Measurements from ENCODE around the gene SORL1-AS1.

Gene SORL1-AS1

GRCh38 chr11:121452609-121453150 is at the start of gene SORL1-AS1:
SORL1-AS1 (minus strand) TSS chr11:121452967.
- Histone ChIP-seq H3K27me3 (ENCODE audit: low read length) (no peaks in the 10 kb centered on the region), H3K27ac (ENCODE audit: low read length) (peak within 1 kb of the TSS; percentile 99), H3K79me2 (ENCODE audit: low read length) (peaks cover 75% of the 10 kb centered on the region), H3K9ac (ENCODE audit: low read length) (peak within 1 kb of the TSS; percentile 90), H4K20me1 (ENCODE audit: insufficient read depth, low read depth, low read length) (0 out of 2 replicates have a peak, but pooled peaks cover under 1% of the 10 kb centered on the region), H2AFZ (ENCODE audit: low read length) (no peak within 1 kb of the TSS), H3K9me2 (replicated peaks; ENCODE audit: insufficient read depth, low read length) (no peaks in the 10 kb centered on the region), H3K4me3 (ENCODE audit: low read length) (peak within 1 kb of the TSS; percentile 82), H3K36me3 (ENCODE audit: insufficient read depth, low read length) (peaks cover 8% of the 10 kb centered on the region), H3K4me2 (ENCODE audit: low read depth, low read length, poor library complexity, severe bottlenecking) (peak within 1 kb of the TSS; percentile 97), H3K9me3 (ENCODE audit: low read length) (no peaks in the 10 kb centered on the region), H3K4me1 (ENCODE audit: low read length) (peaks cover 86% of the 10 kb centered on the region)
- DNase-seq: peak; percentile 61

- H3K27ac ChIP-seq (ENCODE audit: low read length): no peak overlapping the region; the same call in 1 of the 2 replicates
- H2AFZ ChIP-seq (ENCODE audit: low read length): no peak overlapping the region
- peaks cover 70% of the 10 kb centered on the region for H3K36me3 ChIP-seq (ENCODE audit: insufficient read depth, low read length)
- H3K9me2 ChIP-seq (replicated peaks; ENCODE audit: insufficient read depth, low read length): no peaks in the 10 kb centered on the region
- H3K27me3 ChIP-seq (ENCODE audit: low read length): no peaks in the 10 kb centered on the region
- peaks cover 18% of the 10 kb centered on the region for H3K4me1 ChIP-seq (ENCODE audit: low read length)
- H3K9ac ChIP-seq (ENCODE audit: low read length): no peak overlapping the region
- H3K79me2 ChIP-seq (ENCODE audit: low read length): peaks cover 87% of the 10 kb centered on the region
- no peak overlapping the region for H3K4me2 ChIP-seq (ENCODE audit: low read depth, low read length, poor library complexity, severe bottlenecking)
- H4K20me1 ChIP-seq (ENCODE audit: insufficient read depth, low read depth, low read length): no peaks in the 10 kb centered on the region
- DNase-seq: no peak
- no peak overlapping the region for H3K4me3 ChIP-seq (ENCODE audit: low read length)
- no peaks in the 10 kb centered on the region for H3K9me3 ChIP-seq (ENCODE audit: low read length)
These were observed 48.0 kb upstream of the SORL1-AS1 start for GRCh38 chr11:121500717-121501116.

- Histone ChIP-seq H3K9me3 (ENCODE audit: low read length) (no peaks in the 10 kb centered on the region), H3K4me3 (ENCODE audit: low read length) (no peak overlapping the region), H3K27me3 (ENCODE audit: low read length) (no peaks in the 10 kb centered on the region), H3K27ac (ENCODE audit: low read length) (no peak overlapping the region; the same call in 1 of the 2 replicates), H3K9ac (ENCODE audit: low read length) (no peak overlapping the region), H3K9me2 (replicated peaks; ENCODE audit: insufficient read depth, low read length) (no peaks in the 10 kb centered on the region), H3K4me2 (ENCODE audit: low read depth, low read length, poor library complexity, severe bottlenecking) (no peak overlapping the region), H3K4me1 (ENCODE audit: low read length) (peaks cover 22% of the 10 kb centered on the region), H3K36me3 (ENCODE audit: insufficient read depth, low read length) (peaks cover 70% of the 10 kb centered on the region), H3K79me2 (ENCODE audit: low read length) (peaks cover 87% of the 10 kb centered on the region), H2AFZ (ENCODE audit: low read length) (no peak overlapping the region), H4K20me1 (ENCODE audit: insufficient read depth, low read depth, low read length) (no peaks in the 10 kb centered on the region)
- no peak for DNase-seq
These were observed 47.5 kb upstream of the SORL1-AS1 start for GRCh38 chr11:121500275-121500674.

GRCh38 chr11:121499405-121499804 is 46.6 kb upstream of the SORL1-AS1 start:
- no peak overlapping the region for H3K4me3 ChIP-seq (ENCODE audit: low read length)
- no peak for DNase-seq
- H3K9ac ChIP-seq (ENCODE audit: low read length): no peak overlapping the region
- H3K36me3 ChIP-seq (ENCODE audit: insufficient read depth, low read length): peaks cover 68% of the 10 kb centered on the region
- H4K20me1 ChIP-seq (ENCODE audit: insufficient read depth, low read depth, low read length): no peaks in the 10 kb centered on the region
- H3K9me2 ChIP-seq (replicated peaks; ENCODE audit: insufficient read depth, low read length): no peaks in the 10 kb centered on the region
- H3K4me1 ChIP-seq (ENCODE audit: low read length): peaks cover 31% of the 10 kb centered on the region
- H3K27me3 ChIP-seq (ENCODE audit: low read length): no peaks in the 10 kb centered on the region
- H3K79me2 ChIP-seq (ENCODE audit: low read length): peaks cover 84% of the 10 kb centered on the region
- peak overlapping the region; percentile 51 for H3K27ac ChIP-seq (ENCODE audit: low read length)
- H3K4me2 ChIP-seq (ENCODE audit: low read depth, low read length, poor library complexity, severe bottlenecking): no peak overlapping the region
- no peaks in the 10 kb centered on the region for H3K9me3 ChIP-seq (ENCODE audit: low read length)
- no peak overlapping the region for H2AFZ ChIP-seq (ENCODE audit: low read length)

GRCh38 chr11:121497176-121497998 is 44.6 kb upstream of the SORL1-AS1 start:
- H2AFZ ChIP-seq (ENCODE audit: low read length): no peak overlapping the region
- H3K4me2 ChIP-seq (ENCODE audit: low read depth, low read length, poor library complexity, severe bottlenecking): no peak overlapping the region
- no peaks in the 10 kb centered on the region for H4K20me1 ChIP-seq (ENCODE audit: insufficient read depth, low read depth, low read length)
- H3K36me3 ChIP-seq (ENCODE audit: insufficient read depth, low read length): peaks cover 62% of the 10 kb centered on the region
- no peaks in the 10 kb centered on the region for H3K9me2 ChIP-seq (replicated peaks; ENCODE audit: insufficient read depth, low read length)
- no peak overlapping the region for H3K9ac ChIP-seq (ENCODE audit: low read length)
- H3K79me2 ChIP-seq (ENCODE audit: low read length): peaks cover 73% of the 10 kb centered on the region
- H3K27ac ChIP-seq (ENCODE audit: low read length): peak overlapping the region; percentile 91
- DNase-seq: no peak
- no peaks in the 10 kb centered on the region for H3K9me3 ChIP-seq (ENCODE audit: low read length)
- peaks cover 51% of the 10 kb centered on the region for H3K4me1 ChIP-seq (ENCODE audit: low read length)
- no peak overlapping the region for H3K4me3 ChIP-seq (ENCODE audit: low read length)
- no peaks in the 10 kb centered on the region for H3K27me3 ChIP-seq (ENCODE audit: low read length)

- Histone ChIP-seq H2AFZ (ENCODE audit: low read length) (no peak overlapping the region), H3K79me2 (ENCODE audit: low read length) (peaks cover 54% of the 10 kb centered on the region), H3K9ac (ENCODE audit: low read length) (peak overlapping the region; percentile 45), H3K36me3 (ENCODE audit: insufficient read depth, low read length) (peaks cover 50% of the 10 kb centered on the region), H3K27ac (ENCODE audit: low read length) (peak overlapping the region; percentile 91), H3K4me3 (ENCODE audit: low read length) (peak overlapping the region; percentile 52), H3K4me2 (ENCODE audit: low read depth, low read length, poor library complexity, severe bottlenecking) (peak overlapping the region; percentile 67), H3K9me3 (ENCODE audit: low read length) (no peaks in the 10 kb centered on the region), H3K9me2 (replicated peaks; ENCODE audit: insufficient read depth, low read length) (no peaks in the 10 kb centered on the region), H3K27me3 (ENCODE audit: low read length) (no peaks in the 10 kb centered on the region), H4K20me1 (ENCODE audit: insufficient read depth, low read depth, low read length) (no peaks in the 10 kb centered on the region), H3K4me1 (ENCODE audit: low read length) (peaks cover 76% of the 10 kb centered on the region)
- peak; percentile 84 for DNase-seq
These were observed 41.8 kb upstream of the SORL1-AS1 start for GRCh38 chr11:121494355-121495099.

- no peaks in the 10 kb centered on the region for H3K9me3 ChIP-seq (ENCODE audit: low read length)
- no peak for DNase-seq
- H3K36me3 ChIP-seq (ENCODE audit: insufficient read depth, low read length): peaks cover 9% of the 10 kb centered on the region
- H3K9ac ChIP-seq (ENCODE audit: low read length): no peak overlapping the region
- peak overlapping the region; percentile 40 for H3K27ac ChIP-seq (ENCODE audit: low read length)
- no peak overlapping the region for H3K4me3 ChIP-seq (ENCODE audit: low read length)
- H2AFZ ChIP-seq (ENCODE audit: low read length): no peak overlapping the region
- no peaks in the 10 kb centered on the region for H3K9me2 ChIP-seq (replicated peaks; ENCODE audit: insufficient read depth, low read length)
- no peaks in the 10 kb centered on the region for H3K27me3 ChIP-seq (ENCODE audit: low read length)
- H3K4me2 ChIP-seq (ENCODE audit: low read depth, low read length, poor library complexity, severe bottlenecking): no peak overlapping the region
- H3K4me1 ChIP-seq (ENCODE audit: low read length): peaks cover 75% of the 10 kb centered on the region
- peaks cover 3% of the 10 kb centered on the region; the same call in 1 of the 2 replicates for H4K20me1 ChIP-seq (ENCODE audit: insufficient read depth, low read depth, low read length)
- peaks cover 30% of the 10 kb centered on the region for H3K79me2 ChIP-seq (ENCODE audit: low read length)
These were observed 37.1 kb upstream of the SORL1-AS1 start for GRCh38 chr11:121489823-121490222.

GRCh38 chr11:121488641-121489040 is 35.9 kb upstream of the SORL1-AS1 start:
- DNase-seq: no peak
- no peaks in the 10 kb centered on the region for H3K9me2 ChIP-seq (replicated peaks; ENCODE audit: insufficient read depth, low read length)
- H3K9me3 ChIP-seq (ENCODE audit: low read length): no peaks in the 10 kb centered on the region
- H3K27me3 ChIP-seq (ENCODE audit: low read length): no peaks in the 10 kb centered on the region
- peaks cover 63% of the 10 kb centered on the region for H3K4me1 ChIP-seq (ENCODE audit: low read length)
- H3K9ac ChIP-seq (ENCODE audit: low read length): no peak overlapping the region
- H3K4me3 ChIP-seq (ENCODE audit: low read length): no peak overlapping the region
- H4K20me1 ChIP-seq (ENCODE audit: insufficient read depth, low read depth, low read length): peaks cover 3% of the 10 kb centered on the region; the same call in 1 of the 2 replicates
- H3K27ac ChIP-seq (ENCODE audit: low read length): peak overlapping the region; percentile 40
- H3K36me3 ChIP-seq (ENCODE audit: insufficient read depth, low read length): peaks cover 9% of the 10 kb centered on the region
- H2AFZ ChIP-seq (ENCODE audit: low read length): no peak overlapping the region
- peaks cover 34% of the 10 kb centered on the region for H3K79me2 ChIP-seq (ENCODE audit: low read length)
- H3K4me2 ChIP-seq (ENCODE audit: low read depth, low read length, poor library complexity, severe bottlenecking): no peak overlapping the region

Measured in Karpas-422 (cell line).